ENCODE data around the gene FMN1. TPM values are rescaled to one million over a fixed set of nuclear protein-coding genes. Genes with fewer than 3 reads are reported as not detected.

FMN1 gene
- total RNA-seq, 4 donors from 2014 or later: 5.1 to 13.3 (median 9.0) TPM

DNA sequence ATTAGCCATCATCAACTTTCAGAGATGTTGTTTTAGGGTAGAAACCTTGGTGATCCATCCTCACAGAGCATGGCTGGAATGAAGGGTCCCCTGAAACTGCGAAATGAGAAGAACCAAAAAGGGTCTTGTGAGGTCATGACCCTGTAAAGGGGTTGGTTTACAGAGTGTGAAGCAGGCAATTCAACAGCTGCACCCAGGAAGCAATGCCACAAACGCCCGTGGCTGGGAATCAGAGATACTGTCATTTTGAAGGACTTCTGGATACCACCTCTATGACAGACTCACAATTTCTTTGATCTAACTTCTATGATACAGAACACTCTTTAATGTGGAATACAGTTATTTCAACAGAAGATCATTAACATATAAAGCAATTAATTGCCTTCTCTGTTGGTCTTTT, 397.7 kb downstream of the FMN1 start:
- WGBS, 2 donors (ENCODE audit: low coverage in 1 of 2): 50 to 52% methylated on average over 3 of the region's 3 CpGs
- Histone ChIP-seq H3K27me3 (no peaks in the 10 kb centered on the region), H3K36me3 (no peaks in the 10 kb centered on the region), H3K27ac (no peak overlapping the region), H3K9me3 (no peaks in the 10 kb centered on the region), H3K4me1 (peaks cover 0 to 10% (median 0%) of the 10 kb centered on the region in 3 donors), H3K4me3 (no peak overlapping the region)
- no peak for TF ChIP-seq EP300 (IDR thresholded peaks at IDR 0.05)
- no peak for TF ChIP-seq POLR2AphosphoS5 (IDR thresholded peaks at IDR 0.05)
- TF ChIP-seq, protein P1, sequence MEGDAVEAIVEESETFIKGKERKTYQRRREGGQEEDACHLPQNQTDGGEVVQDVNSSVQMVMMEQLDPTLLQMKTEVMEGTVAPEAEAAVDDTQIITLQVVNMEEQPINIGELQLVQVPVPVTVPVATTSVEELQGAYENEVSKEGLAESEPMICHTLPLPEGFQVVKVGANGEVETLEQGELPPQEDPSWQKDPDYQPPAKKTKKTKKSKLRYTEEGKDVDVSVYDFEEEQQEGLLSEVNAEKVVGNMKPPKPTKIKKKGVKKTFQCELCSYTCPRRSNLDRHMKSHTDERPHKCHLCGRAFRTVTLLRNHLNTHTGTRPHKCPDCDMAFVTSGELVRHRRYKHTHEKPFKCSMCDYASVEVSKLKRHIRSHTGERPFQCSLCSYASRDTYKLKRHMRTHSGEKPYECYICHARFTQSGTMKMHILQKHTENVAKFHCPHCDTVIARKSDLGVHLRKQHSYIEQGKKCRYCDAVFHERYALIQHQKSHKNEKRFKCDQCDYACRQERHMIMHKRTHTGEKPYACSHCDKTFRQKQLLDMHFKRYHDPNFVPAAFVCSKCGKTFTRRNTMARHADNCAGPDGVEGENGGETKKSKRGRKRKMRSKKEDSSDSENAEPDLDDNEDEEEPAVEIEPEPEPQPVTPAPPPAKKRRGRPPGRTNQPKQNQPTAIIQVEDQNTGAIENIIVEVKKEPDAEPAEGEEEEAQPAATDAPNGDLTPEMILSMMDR (IDR thresholded peaks at IDR 0.05): no peak
- no peak for TF ChIP-seq POLR2A (IDR thresholded peaks at IDR 0.05)
- no peak for ATAC-seq

DNA sequence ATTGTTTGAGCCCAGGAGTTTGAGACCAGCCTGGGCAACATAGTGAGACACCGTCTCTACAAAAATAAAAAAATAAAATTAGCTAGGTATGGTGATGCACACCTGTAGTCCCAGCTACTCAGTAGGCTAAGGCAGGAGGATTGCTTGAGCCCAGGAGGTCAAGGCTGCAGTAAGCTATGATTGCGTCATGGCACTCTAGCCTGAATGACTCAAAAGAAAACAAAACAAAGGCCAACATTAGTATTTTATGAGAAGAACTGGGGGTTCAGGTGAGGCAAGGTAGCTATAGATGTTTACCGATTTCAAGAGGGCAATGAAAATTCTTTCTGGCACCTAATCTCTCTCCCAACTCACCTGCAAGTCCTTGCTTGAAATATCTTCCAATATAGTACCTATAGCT, 399.5 kb downstream of the FMN1 start:
- H3K27ac ChIP-seq: no peak overlapping the region
- no peaks in the 10 kb centered on the region for H3K9me3 ChIP-seq
- no peaks in the 10 kb centered on the region for H3K27me3 ChIP-seq
- ATAC-seq: no peak
- 82 to 100% methylated on average over 3 of the region's 3 CpGs for WGBS, 2 donors (ENCODE audit: low coverage in 1 of 2)
- H3K4me1 ChIP-seq: peaks cover 0 to 14% (median 0%) of the 10 kb centered on the region in 3 donors
- no peak overlapping the region for H3K4me3 ChIP-seq
- H3K36me3 ChIP-seq: no peaks in the 10 kb centered on the region
- TF ChIP-seq POLR2A (IDR thresholded peaks at IDR 0.05) (no peak), POLR2AphosphoS5 (IDR thresholded peaks at IDR 0.05) (no peak), EP300 (IDR thresholded peaks at IDR 0.05) (no peak)
- TF ChIP-seq, protein P1 (IDR thresholded peaks at IDR 0.05): no peak

DNA sequence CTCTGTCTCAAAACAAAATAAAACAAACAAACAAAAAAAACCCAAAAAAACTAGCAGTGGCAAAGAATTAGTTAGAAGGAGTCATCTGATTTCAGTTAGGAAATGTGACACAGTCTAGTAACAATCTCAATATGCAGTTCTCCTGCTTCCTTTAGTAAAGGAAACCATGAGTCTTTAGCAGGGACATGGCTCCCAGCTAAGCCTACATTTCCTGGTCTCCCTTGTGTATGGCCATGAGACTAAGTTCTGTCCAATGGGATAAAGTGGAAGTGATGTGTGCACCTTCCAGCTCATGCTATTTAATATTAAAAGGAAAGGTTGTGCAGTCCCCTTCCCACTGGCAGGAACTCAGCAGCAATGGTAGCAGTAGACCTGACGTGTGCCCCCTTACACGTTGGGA, 402.1 kb downstream of the FMN1 start:
- no peak for TF ChIP-seq POLR2AphosphoS5 (IDR thresholded peaks at IDR 0.05)
- TF ChIP-seq EP300 (IDR thresholded peaks at IDR 0.05): no peak
- no peak for TF ChIP-seq POLR2A (IDR thresholded peaks at IDR 0.05)
- TF ChIP-seq, protein P1 (IDR thresholded peaks at IDR 0.05): no peak
- no peaks in the 10 kb centered on the region for H3K9me3 ChIP-seq
- no peaks in the 10 kb centered on the region for H3K36me3 ChIP-seq
- H3K4me1 ChIP-seq: peaks cover 0 to 10% (median 0%) of the 10 kb centered on the region in 3 donors
- no peak overlapping the region for H3K27ac ChIP-seq
- ATAC-seq: no peak
- no peak overlapping the region for H3K4me3 ChIP-seq
- 67% methylated on average over 2 of the region's 2 CpGs; no CpG with 5 or more reads in 1 of the 2 donors for WGBS, 2 donors (ENCODE audit: low coverage in 1 of 2)
- H3K27me3 ChIP-seq: no peaks in the 10 kb centered on the region

DNA sequence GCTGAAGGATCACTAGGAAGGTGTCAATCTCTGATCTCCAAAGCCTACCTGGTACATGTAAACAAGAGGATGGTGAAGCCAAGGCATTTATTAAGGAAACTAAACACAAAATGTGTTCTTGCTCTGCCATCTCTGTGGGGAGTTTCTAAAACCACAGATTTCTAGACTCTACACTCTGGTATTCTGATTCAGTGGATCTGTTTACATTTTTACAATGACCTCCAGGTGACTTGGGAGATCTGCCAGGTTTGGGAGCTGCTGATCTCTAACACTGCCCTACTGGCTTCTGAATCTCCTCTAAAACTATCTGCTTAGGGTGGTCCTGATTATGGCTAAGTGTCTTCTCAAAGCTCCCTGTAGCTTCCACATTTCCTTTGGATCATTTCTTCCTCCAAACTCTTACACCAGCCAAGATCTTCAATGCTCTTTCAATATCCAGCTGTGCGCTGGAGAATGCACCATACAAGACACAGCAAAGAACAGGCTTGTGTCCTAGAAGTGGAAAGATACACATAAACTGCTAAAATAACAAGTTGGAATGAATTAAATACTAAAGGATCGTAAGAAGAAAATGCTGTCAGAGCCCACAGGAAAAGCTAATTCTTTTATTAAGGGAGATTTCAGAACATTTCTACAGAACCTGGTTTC, 404.0 kb downstream of the FMN1 start:
- Histone ChIP-seq H3K4me1 (peaks cover 0 to 5% (median 0%) of the 10 kb centered on the region in 3 donors), H3K9me3 (no peaks in the 10 kb centered on the region), H3K27me3 (no peaks in the 10 kb centered on the region), H3K36me3 (no peaks in the 10 kb centered on the region), H3K27ac (no peak overlapping the region), H3K4me3 (no peak overlapping the region)
- ATAC-seq: no peak
- 28 to 94% methylated on average over 2 of the region's 2 CpGs for WGBS, 2 donors (ENCODE audit: low coverage in 1 of 2)
- TF ChIP-seq, protein P1 (IDR thresholded peaks at IDR 0.05): no peak
- TF ChIP-seq POLR2A (IDR thresholded peaks at IDR 0.05): no peak
- TF ChIP-seq EP300 (IDR thresholded peaks at IDR 0.05): no peak
- no peak for TF ChIP-seq POLR2AphosphoS5 (IDR thresholded peaks at IDR 0.05)

DNA sequence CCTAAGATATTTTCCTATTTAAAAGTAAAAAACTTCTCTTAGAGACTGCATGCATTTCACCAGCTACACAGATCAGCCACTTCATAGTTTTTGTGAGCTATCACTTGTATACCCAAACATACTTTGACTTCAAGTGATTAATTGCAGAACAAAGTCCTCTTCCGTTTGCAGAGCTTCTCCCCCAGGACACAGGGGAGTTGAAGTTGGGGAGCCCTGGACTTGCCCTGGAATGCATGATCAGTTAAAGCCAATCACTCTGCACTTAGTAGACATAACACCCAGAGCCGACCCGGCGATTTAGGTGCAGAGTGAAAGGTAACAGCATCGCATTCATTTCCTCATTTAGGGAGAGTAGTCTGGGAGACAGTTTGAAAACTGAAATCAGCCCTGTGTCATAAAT, 406.6 kb downstream of the FMN1 start:
- peaks cover 0 to 5% (median 0%) of the 10 kb centered on the region in 3 donors for H3K4me1 ChIP-seq
- H3K9me3 ChIP-seq: no peaks in the 10 kb centered on the region
- TF ChIP-seq POLR2AphosphoS5 (IDR thresholded peaks at IDR 0.05) (no peak), EP300 (IDR thresholded peaks at IDR 0.05) (no peak), POLR2A (IDR thresholded peaks at IDR 0.05) (no peak)
- TF ChIP-seq, protein P1 (IDR thresholded peaks at IDR 0.05): no peak
- ATAC-seq: no peak
- H3K36me3 ChIP-seq: no peaks in the 10 kb centered on the region
- no peak overlapping the region for H3K4me3 ChIP-seq
- H3K27ac ChIP-seq: no peak overlapping the region
- no peaks in the 10 kb centered on the region for H3K27me3 ChIP-seq
- 47 to 64% methylated on average over 3 to 5 of the region's 5 CpGs for WGBS, 2 donors (ENCODE audit: low coverage in 1 of 2)
